GM12878 (cell line): ENCODE measurements around the gene MYO1E. TPM values are rescaled to one million over a fixed set of nuclear protein-coding genes. Genes with fewer than 3 reads are reported as not detected.

Experiments
- ATAC-seq: fragments of 200-7000 bp; cut with Tn5 transposase; 3 replicates; pipeline ENCODE4 v1.9.1; 2020; ENCODE audit warnings: mild to moderate bottlenecking, moderate library complexity
- BruUV-seq: library from RNA; stranded (reverse); fragments of 400-500 nt; replicated peaks from 2 replicates; lab custom pipeline; 2021; lab: Mats Ljungman, UMichigan
- CTCF ChIA-PET: fragments of 300-600 bp; sonication (Branson Sonifier 250); formaldehyde crosslinking; extraction: SDS; loops from one replicate; lab custom pipeline; 2021; ENCODE audit warnings: inconsistent platforms; lab: Yijun Ruan, JAX
- POLR2A ChIA-PET: fragments of 350-600 bp; formaldehyde crosslinking; extraction: SDS; loops from one replicate; lab custom pipeline; 2021; ENCODE audit warnings: inconsistent platforms; lab: Charles Lee
- RAD21 ChIA-PET: fragments of 300-600 bp; sonication (Branson Sonifier 250); formaldehyde crosslinking; loops from one replicate; lab custom pipeline; 2023; ENCODE audit warnings: antibody characterized with exemption; ENCODE audit not compliant: unreplicated experiment; lab: Charles Lee
- SMC1A ChIA-PET: fragments of 300-600 bp; sonication (Branson Sonifier 250); formaldehyde crosslinking; loops from one replicate; lab custom pipeline; 2023; ENCODE audit not compliant: unreplicated experiment, uncharacterized antibody; lab: Charles Lee
- DNase-seq: peaks from one replicate; pipeline ENCODE4 v3.0.0-alpha.2; 2011; ENCODE audit warnings: low read depth, low spot score
- FAIRE-seq: peaks from 3 replicates; lab custom pipeline; 2011; peaks lifted over from hg19 to GRCh38; lab: Jason Lieb, UNC
- H2AFZ ChIP-seq: 2 replicates; pipeline ENCODE4 v1.6.0; 2011; ENCODE audit warnings: low read depth, low read length, control low read depth; ENCODE audit not compliant: control insufficient read depth
- H3K27ac ChIP-seq: 2 replicates; pipeline ENCODE4 v1.5.1; 2011; ENCODE audit warnings: control low read depth; ENCODE audit not compliant: control insufficient read depth, insufficient read depth
- H3K27me3 ChIP-seq, 2 experiments: replicated peaks in 1 of 2; 2 replicates each; pipeline versions ENCODE4 v1.6.0 to v1.6.1; 2011; ENCODE audit warnings: low read length in 1 of 2; ENCODE audit not compliant: control insufficient read depth in 2 of 2, insufficient read depth in 2 of 2
- H3K36me3 ChIP-seq, 2 experiments: 2 replicates each; pipeline ENCODE4 v1.5.1; 2011; ENCODE audit warnings: low read length in 1 of 2; ENCODE audit not compliant: control insufficient read depth in 2 of 2, insufficient read depth in 2 of 2
- H3K4me1 ChIP-seq: 2 replicates; pipeline ENCODE4 v1.6.1; 2011; ENCODE audit warnings: mild to moderate bottlenecking, low read length, moderate library complexity, mixed read lengths; ENCODE audit not compliant: control insufficient read depth, insufficient read depth
- H3K4me2 ChIP-seq: 2 replicates; pipeline ENCODE4 v1.6.0; 2011; ENCODE audit warnings: control low read depth; ENCODE audit not compliant: control insufficient read depth, insufficient read depth
- H3K4me3 ChIP-seq: fragments of 200-600 bp; sonication (generic); 2 replicates; pipeline ENCODE4 v1.5.1; 2016
- H3K79me2 ChIP-seq: 2 replicates; pipeline ENCODE4 v1.6.0; 2011; ENCODE audit warnings: low read length; ENCODE audit not compliant: control insufficient read depth, insufficient read depth
- H3K9ac ChIP-seq: 2 replicates; pipeline ENCODE4 v1.8.0; 2011; ENCODE audit warnings: low read length, control low read depth, mixed read lengths; ENCODE audit not compliant: control insufficient read depth, insufficient read depth
- H3K9me3 ChIP-seq: replicated peaks from 3 replicates; pipeline ENCODE4 v1.5.1; 2011; ENCODE audit warnings: mild to moderate bottlenecking, low read length; ENCODE audit not compliant: control insufficient read depth, insufficient read depth
- H4K20me1 ChIP-seq: 2 replicates; pipeline ENCODE4 v1.6.0; 2011; ENCODE audit not compliant: control insufficient read depth, insufficient read depth
- FOS ChIP-seq: IDR thresholded peaks from 3 replicates; pipeline ENCODE4 v1.6.1; 2011; ENCODE audit warnings: borderline replicate concordance; ENCODE audit not compliant: insufficient read length; ENCODE audit errors: extremely low read depth
- JUND ChIP-seq: IDR thresholded peaks from 2 replicates; pipeline ENCODE4 v1.6.1; 2012; ENCODE audit warnings: low read depth, mild to moderate bottlenecking, low read length, improper control_type of control experiment, moderate library complexity
- KDM1A ChIP-seq: fragments of 200-600 bp; sonication (generic); IDR thresholded peaks from 2 replicates; pipeline ENCODE4 v1.6.1; 2016; ENCODE audit warnings: borderline replicate concordance
- LARP7 ChIP-seq: fragments of 450-650 bp; IDR thresholded peaks from 2 replicates; pipeline ENCODE4 v1.6.1; 2017; ENCODE audit warnings: mild to moderate bottlenecking
- NBN ChIP-seq: fragments of 450-650 bp; IDR thresholded peaks from 2 replicates; pipeline ENCODE4 v1.6.1; 2016
- SRF ChIP-seq, 2 experiments: IDR thresholded peaks; 2 replicates each; pipeline ENCODE4 v1.6.1; 2011; ENCODE audit warnings: low read depth in 2 of 2, low read length in 2 of 2, mild to moderate bottlenecking in 1 of 2, moderate library complexity in 1 of 2
- ZNF24 ChIP-seq: fragments of 450-650 bp; IDR thresholded peaks from 2 replicates; pipeline ENCODE4 v1.6.1; 2017; ENCODE audit warnings: antibody characterized with exemption, mild to moderate bottlenecking
- WGBS: methylation state at CpG from one replicate; pipeline ENCODE4 v1.1.6; 2016; ENCODE audit warnings: low lambda C conversion rate; ENCODE audit not compliant: insufficient replicate concordance, insufficient coverage; ENCODE audit errors: missing lambda C conversion rate; 5-methylcytosine and 5-hydroxymethylcytosine counted together
- in situ Hi-C: fragments of 300-500 bp; cut with MboI; formaldehyde crosslinking; loops from 9 replicates; pipeline ENCODE4 v1.14.3; 2018; ENCODE audit warnings: mixed read lengths
- intact Hi-C: fragments of 100-400 bp; cut with micrococcal nuclease; formaldehyde crosslinking; loops from one replicate; pipeline ENCODE4 v1.14.2; 2022; ENCODE audit not compliant: unreplicated experiment
- polyA plus RNA-seq, 11 experiments: library from polyadenylated mRNA; depleted of rRNA in 4 of 11; unstranded in 6 of 11; stranded (reverse) in 5 of 11; fragments of >200 nt; fragmentation: Nextera tagmentation in 4 of 11; fragmentation: Illumina TruSeq in 1 of 11; extraction: Ambion mirVana in 4 of 11; extraction: Trizol in 1 of 11; gene quantifications; 1 replicate in 1 of 11; 2 replicates in 10 of 11; pipeline versions ENCODE4 v1.2.1 to v1.2.3, GENCODE V29; 2011 to 2016; ENCODE audit warnings: inconsistent platforms in 2 of 11, missing spikeins in 2 of 11, low read depth in 1 of 11
- total RNA-seq, 4 experiments: library from RNA; depleted of rRNA in 3 of 4; stranded (reverse); fragments of >200 nt in 3 of 4; fragmentation: Illumina TruSeq in 1 of 4; extraction: Trizol in 1 of 4; gene quantifications; 2 replicates each; pipeline versions ENCODE4 v1.2.1 to v1.2.3, GENCODE V29; 2013 to 2021
- TF ChIP-seq, protein P1 (sequence below): IDR thresholded peaks from 2 replicates; pipeline ENCODE4 v1.6.1; 2012; ENCODE audit warnings: mild to moderate bottlenecking, low read depth, low read length
- TF ChIP-seq, protein P2 (sequence below): fragments of 450-650 bp; IDR thresholded peaks from 2 replicates; pipeline ENCODE4 v1.6.1; 2017; ENCODE audit warnings: mild to moderate bottlenecking, moderate library complexity
- TF ChIP-seq, protein P3 (sequence below): IDR thresholded peaks from 2 replicates; pipeline ENCODE4 v1.6.1; 2011; ENCODE audit warnings: borderline replicate concordance, low read depth, mild to moderate bottlenecking, moderate library complexity, mixed read lengths, low read length; ENCODE audit not compliant: insufficient read depth; ENCODE audit errors: extremely low read length
- TF ChIP-seq, protein P4 (sequence below): IDR thresholded peaks from 2 replicates; pipeline ENCODE4 v1.6.1; 2011; ENCODE audit warnings: mild to moderate bottlenecking, low read depth, low read length, moderate library complexity; ENCODE audit not compliant: insufficient replicate concordance

The MYO1E gene
- total and polyA plus RNA-seq, 10 of the 15 experiments (the other 5 are each of a cell fraction or from before 2014, with no cell fraction given), result 10.3 to 266 (median 64.9) TPM

DNA sequence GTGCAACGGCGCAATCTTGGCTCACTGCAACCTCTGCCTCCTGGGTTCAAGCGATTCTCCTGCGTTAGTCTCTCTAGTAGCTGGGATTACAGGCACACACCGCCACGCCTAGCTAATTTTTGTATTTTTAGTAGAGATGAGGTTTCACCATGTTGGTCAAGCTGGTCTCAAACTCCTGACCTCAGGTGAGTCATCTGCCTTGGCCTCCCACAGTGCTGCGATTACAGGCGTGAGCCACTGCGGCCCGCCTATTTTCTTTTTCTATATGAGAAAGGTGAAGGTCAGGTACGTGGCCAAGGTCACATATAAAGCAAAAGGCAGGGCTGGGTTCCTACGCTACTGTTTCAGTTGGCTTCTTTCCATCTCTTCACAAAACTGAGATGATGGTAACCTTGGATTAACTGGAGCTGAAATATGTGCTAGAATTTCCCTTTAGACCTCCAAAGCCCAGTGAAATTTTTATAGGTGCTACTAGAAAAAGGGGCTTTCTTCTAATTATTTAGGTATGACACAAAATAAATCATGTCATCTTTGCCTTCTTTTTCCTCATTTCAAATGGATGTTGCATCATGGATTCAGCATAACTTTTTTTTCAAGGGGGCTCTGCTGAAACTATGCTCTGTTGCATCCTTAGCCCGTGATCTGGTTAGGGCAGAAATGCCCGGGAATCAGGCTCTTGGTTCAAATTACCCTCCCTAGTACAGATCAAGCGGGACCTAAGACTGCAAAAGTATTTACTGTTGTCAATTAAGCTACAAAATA, 68.5 kb downstream of the MYO1E start:
- DNase-seq (peak; percentile 77), FAIRE-seq (no peak), ATAC-seq (peak; percentile 57)
- Histone ChIP-seq H3K27me3 (no peaks in the 10 kb centered on the region), H4K20me1 (no peaks in the 10 kb centered on the region), H3K9ac (peak overlapping the region; percentile 52), H3K36me3 (peaks cover 3% of the 10 kb centered on the region in 2 experiments; a peak in 1 of 4 replicates), H2AFZ (no peak overlapping the region), H3K4me2 (peak overlapping the region; percentile 67), H3K4me3 (0 out of 2 replicates have a peak overlapping the region, but pooled peaks have one; percentile 39), H3K4me1 (peaks cover 61% of the 10 kb centered on the region), H3K9me3 (no peaks in the 10 kb centered on the region), H3K79me2 (peaks cover 82% of the 10 kb centered on the region), H3K27ac (peak overlapping the region; percentile 96)
- ChIA-PET POLR2A (interaction anchor here (0.7 to 1.8 kb wide), 5 partner anchors 9 to 106 kb away, joined by 3 to 9 read pairs (median 3); no protein-coding TSS in a partner anchor), RAD21 (interaction anchor here (0.8 to 2.7 kb wide), 9 partner anchors 9 to 108 kb away, joined by 3 to 9 read pairs (median 3); no protein-coding TSS in a partner anchor), CTCF (interaction anchor here (1.4 to 2.2 kb wide), 3 partner anchors 11 to 106 kb away, joined by 3 to 9 read pairs (median 6); no protein-coding TSS in a partner anchor), SMC1A (interaction anchor here (0.6 to 4.2 kb wide), 17 partner anchors 8 to 325 kb away, joined by 3 to 22 read pairs (median 4); partner anchors contain the start of gene MYO1E)
- no TSS peak for BruUV-seq
- in situ Hi-C loops, result loop anchor here (5.0 kb wide), 1 partner anchor 173 kb away; no protein-coding TSS in a partner anchor
- intact Hi-C loops, result loop anchor here (5.0 kb wide), 1 partner anchor 178 kb away; no protein-coding TSS in a partner anchor
- 14% methylated on average over 15 of the region's 15 CpGs for WGBS
- TF ChIP-seq JUND (no peak), KDM1A (no peak), LARP7 (no peak), FOS (no peak), SRF (IDR thresholded peaks at IDR 0.05; ENCODE audit: low read depth in 2 of 2, low read length in 2 of 2) (no peak), NBN (peak; percentile 66), ZNF24 (no peak)
- TF ChIP-seq, protein P1, sequence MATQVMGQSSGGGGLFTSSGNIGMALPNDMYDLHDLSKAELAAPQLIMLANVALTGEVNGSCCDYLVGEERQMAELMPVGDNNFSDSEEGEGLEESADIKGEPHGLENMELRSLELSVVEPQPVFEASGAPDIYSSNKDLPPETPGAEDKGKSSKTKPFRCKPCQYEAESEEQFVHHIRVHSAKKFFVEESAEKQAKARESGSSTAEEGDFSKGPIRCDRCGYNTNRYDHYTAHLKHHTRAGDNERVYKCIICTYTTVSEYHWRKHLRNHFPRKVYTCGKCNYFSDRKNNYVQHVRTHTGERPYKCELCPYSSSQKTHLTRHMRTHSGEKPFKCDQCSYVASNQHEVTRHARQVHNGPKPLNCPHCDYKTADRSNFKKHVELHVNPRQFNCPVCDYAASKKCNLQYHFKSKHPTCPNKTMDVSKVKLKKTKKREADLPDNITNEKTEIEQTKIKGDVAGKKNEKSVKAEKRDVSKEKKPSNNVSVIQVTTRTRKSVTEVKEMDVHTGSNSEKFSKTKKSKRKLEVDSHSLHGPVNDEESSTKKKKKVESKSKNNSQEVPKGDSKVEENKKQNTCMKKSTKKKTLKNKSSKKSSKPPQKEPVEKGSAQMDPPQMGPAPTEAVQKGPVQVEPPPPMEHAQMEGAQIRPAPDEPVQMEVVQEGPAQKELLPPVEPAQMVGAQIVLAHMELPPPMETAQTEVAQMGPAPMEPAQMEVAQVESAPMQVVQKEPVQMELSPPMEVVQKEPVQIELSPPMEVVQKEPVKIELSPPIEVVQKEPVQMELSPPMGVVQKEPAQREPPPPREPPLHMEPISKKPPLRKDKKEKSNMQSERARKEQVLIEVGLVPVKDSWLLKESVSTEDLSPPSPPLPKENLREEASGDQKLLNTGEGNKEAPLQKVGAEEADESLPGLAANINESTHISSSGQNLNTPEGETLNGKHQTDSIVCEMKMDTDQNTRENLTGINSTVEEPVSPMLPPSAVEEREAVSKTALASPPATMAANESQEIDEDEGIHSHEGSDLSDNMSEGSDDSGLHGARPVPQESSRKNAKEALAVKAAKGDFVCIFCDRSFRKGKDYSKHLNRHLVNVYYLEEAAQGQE, result no peak
- TF ChIP-seq, protein P2, sequence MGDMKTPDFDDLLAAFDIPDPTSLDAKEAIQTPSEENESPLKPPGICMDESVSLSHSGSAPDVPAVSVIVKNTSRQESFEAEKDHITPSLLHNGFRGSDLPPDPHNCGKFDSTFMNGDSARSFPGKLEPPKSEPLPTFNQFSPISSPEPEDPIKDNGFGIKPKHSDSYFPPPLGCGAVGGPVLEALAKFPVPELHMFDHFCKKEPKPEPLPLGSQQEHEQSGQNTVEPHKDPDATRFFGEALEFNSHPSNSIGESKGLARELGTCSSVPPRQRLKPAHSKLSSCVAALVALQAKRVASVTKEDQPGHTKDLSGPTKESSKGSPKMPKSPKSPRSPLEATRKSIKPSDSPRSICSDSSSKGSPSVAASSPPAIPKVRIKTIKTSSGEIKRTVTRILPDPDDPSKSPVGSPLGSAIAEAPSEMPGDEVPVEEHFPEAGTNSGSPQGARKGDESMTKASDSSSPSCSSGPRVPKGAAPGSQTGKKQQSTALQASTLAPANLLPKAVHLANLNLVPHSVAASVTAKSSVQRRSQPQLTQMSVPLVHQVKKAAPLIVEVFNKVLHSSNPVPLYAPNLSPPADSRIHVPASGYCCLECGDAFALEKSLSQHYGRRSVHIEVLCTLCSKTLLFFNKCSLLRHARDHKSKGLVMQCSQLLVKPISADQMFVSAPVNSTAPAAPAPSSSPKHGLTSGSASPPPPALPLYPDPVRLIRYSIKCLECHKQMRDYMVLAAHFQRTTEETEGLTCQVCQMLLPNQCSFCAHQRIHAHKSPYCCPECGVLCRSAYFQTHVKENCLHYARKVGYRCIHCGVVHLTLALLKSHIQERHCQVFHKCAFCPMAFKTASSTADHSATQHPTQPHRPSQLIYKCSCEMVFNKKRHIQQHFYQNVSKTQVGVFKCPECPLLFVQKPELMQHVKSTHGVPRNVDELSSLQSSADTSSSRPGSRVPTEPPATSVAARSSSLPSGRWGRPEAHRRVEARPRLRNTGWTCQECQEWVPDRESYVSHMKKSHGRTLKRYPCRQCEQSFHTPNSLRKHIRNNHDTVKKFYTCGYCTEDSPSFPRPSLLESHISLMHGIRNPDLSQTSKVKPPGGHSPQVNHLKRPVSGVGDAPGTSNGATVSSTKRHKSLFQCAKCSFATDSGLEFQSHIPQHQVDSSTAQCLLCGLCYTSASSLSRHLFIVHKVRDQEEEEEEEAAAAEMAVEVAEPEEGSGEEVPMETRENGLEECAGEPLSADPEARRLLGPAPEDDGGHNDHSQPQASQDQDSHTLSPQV, result no peak
- TF ChIP-seq, protein P3, sequence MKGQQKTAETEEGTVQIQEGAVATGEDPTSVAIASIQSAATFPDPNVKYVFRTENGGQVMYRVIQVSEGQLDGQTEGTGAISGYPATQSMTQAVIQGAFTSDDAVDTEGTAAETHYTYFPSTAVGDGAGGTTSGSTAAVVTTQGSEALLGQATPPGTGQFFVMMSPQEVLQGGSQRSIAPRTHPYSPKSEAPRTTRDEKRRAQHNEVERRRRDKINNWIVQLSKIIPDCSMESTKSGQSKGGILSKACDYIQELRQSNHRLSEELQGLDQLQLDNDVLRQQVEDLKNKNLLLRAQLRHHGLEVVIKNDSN, result no peak
- TF ChIP-seq, protein P4, sequence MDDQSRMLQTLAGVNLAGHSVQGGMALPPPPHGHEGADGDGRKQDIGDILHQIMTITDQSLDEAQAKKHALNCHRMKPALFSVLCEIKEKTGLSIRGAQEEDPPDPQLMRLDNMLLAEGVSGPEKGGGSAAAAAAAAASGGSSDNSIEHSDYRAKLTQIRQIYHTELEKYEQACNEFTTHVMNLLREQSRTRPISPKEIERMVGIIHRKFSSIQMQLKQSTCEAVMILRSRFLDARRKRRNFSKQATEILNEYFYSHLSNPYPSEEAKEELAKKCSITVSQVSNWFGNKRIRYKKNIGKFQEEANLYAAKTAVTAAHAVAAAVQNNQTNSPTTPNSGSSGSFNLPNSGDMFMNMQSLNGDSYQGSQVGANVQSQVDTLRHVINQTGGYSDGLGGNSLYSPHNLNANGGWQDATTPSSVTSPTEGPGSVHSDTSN, result no peak
